Measurements from ENCODE around the gene TSPEAR. TPM values are rescaled to one million over a fixed set of nuclear protein-coding genes. Genes with fewer than 3 reads are reported as not detected.

The TSPEAR gene
- total RNA-seq, 1 donor from 2014 or later = not detected

- DNase-seq = no peak
Observed at GRCh38 chr21:44502171-44502958, 209.0 kb downstream of the TSPEAR start.

DNA sequence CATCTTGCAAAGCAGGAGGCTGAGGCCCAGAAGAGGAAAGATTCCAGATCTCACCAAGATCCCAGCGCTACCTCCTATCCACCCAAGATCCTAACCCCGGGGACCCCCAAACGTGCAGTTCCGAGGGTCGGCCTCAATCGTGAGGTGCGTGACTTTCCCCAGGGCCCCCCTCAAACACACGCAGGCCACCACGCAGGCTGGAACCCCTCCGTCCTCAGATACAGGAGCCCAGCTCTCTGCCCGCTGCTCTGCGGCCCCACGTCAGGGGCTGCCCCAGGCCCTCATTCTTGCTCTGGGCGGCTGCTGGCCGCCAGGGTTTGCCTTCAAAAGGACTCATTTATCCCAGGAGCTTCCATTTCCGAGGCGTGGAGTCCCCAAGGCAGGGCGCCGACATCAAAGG is 211.3 kb downstream of the TSPEAR start:
- no peak for DNase-seq

GRCh38 chr21:44499631-44500030 is 211.7 kb downstream of the TSPEAR start:
- no peak for DNase-seq

- DNase-seq = no peak
Observed at GRCh38 chr21:44499211-44499560, 212.2 kb downstream of the TSPEAR start.

DNA sequence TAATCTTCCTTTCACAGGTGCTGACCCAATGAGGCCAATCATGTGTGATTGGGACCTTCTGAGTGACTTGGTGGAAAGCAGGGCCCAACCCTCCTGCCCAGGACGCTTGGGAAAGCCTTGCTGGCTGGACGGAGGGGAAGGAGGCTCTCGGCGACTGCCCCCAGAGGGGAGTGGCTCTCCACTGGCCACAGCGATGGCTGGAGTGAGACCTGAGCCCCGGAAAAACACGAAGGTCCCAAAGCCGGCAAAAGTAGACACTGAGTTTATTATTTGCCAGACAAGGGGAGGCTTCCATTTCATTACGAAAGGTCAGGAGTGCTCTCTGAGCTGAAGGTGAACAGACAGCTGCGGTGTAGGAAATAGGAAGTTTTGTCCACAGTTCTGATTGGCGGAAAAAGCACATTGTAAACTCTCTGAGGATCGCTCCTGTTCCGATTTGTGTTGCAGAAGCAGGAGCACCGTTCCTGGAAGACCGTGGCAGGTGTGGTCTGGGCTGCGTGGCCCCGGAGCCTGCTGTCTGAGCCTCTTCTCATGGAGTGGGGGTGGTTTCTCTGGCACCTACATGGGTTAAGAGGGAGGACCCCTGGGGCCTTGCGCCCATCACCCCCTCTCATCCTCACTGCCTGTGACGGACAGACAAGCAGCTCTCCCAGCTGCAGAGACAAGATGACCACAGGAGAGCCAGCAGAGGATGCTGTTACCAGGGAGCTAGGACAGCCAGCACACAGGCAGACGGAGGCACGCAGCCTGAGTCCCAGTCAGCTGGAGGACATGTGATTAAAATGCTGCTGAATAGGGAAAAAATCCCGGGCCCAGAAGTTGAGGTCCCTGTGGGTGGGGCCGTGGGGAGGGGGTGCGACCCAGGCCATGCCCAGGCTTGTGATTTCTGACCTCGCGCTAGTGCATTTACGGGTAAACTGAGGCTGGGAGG is 212.8 kb downstream of the TSPEAR start:
- no peak for DNase-seq

GRCh38 chr21:44497703-44498126 is 213.7 kb downstream of the TSPEAR start:
- DNase-seq = no peak

GRCh38 chr21:44496564-44497550 is 214.5 kb downstream of the TSPEAR start:
- no peak for DNase-seq

DNA sequence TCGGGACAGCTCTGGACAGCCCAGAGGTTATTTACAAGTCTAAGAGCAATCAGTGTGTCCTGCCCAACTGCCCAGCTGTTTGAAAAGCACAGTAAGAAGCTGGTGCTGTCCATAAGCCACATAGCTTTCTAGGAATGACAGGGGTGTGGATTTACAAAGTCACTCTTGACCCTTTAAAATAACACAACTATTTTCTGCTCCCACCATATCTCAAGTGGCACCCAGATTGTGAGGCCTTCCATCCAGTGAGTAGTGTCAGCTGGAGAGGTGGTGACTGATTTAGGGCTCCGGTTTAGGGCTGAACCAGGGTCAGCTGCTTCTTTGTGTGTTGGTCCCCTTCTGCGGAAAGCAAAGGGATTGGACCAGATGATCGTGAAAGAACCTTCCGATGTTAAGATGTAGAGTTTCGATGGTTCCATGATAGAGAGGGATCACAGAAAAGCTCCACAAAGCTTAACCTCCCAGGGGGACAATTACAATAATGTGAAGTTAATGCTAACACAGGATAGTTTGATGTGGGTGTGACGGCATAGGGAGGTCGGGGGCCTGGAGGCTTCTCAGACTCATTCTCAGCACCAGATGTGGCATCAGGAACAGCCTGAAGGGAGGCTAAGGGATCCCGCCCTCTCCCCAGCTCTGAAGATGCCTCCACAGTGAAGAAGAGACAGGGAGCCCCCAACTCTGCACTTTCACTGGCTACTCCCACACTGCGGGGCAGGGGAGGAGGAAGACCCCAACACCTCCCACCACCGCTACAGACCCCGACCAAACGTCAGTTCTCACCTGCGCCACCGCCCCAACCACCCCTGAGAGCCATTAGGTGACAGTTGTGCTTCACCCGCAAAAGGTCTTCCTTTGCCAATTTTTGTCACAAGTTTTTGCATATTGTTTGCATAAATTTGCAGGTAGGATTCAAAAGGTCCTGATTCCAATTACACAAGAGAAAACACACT is 215.5 kb downstream of the TSPEAR start:
- DNase-seq = no peak

- no peak for DNase-seq
Observed at GRCh38 chr21:44494956-44495355, 216.4 kb downstream of the TSPEAR start.

- no peak for DNase-seq
Observed at GRCh38 chr21:44494418-44494817, 217.0 kb downstream of the TSPEAR start.

DNA sequence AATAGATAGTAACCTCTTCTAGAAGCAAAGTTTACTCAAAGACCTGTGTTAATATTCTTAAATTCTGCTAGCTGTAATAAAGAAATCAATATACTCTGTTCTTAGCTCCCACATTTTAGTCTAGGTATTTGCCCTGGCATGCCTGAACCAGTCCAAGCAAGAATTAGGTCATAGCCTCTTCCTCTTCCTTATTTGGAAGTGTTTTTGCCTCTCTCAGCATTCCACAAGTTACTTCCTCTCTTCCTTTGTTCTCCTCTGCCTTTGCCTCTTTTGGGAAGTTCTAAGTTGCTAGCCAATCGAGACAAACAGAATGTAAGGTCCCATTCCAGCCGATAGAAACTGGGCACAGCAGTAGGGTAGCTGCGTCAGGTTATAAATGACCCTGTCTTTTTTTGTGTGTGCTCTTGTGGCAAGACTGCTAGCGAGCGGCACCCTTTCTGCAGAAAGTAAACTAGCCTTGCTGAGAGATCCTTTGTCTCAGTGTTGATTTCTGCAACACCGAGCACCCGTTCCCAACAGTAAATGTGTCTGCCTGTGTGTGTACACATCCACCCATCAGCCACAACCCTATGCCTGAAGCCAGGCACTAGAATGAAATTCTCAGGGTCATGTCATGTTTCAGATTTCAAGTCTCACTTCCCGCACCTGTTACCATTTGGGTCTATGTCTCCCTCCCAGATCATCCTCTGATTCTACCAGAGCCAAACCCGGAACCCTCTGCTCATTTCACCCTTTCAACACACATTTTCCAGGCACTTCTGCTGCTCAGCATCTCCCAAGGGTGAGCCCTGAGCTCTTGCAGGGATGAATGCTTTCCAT is 218.6 kb downstream of the TSPEAR start:
- no peak for DNase-seq

DNA sequence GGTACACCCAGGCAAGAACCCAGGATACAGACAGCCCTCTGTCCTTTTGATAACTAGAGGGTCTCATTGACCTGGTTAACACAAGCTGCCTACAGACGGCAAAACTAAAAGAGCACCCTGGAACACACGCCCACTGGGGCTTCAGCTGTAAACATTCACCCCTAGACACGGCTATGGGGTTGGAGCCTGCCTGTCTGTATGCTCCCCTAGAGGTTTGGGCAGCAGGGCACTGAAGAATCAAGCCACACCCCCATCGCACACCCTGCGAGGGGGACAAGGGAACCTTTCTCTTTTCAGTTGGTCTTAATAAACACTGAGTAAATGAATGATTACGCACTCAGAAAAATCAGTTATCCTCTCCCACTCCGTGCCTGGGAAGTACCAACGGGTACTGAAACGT is 220.6 kb downstream of the TSPEAR start:
- DNase-seq = no peak

DNA sequence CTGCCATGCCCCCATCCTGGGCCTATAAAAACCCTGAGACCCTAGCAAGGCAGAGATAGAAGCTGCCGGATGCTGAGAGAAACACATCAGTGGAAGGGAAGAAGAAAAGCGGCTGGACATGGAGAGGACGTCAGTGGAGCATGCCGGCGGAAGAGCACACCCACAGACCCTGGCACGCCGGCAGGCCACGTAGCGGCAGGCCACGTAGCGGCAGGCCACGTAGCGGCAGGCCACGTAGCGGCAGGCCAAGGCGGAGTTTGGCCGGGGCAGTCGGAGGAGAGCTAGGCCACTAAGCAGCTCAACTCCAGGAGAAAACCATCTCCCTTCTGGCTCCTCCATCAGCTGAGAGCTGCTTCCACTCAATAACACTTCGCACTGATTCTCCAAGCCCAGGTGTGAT is 221.0 kb downstream of the TSPEAR start:
- DNase-seq = no peak

DNA sequence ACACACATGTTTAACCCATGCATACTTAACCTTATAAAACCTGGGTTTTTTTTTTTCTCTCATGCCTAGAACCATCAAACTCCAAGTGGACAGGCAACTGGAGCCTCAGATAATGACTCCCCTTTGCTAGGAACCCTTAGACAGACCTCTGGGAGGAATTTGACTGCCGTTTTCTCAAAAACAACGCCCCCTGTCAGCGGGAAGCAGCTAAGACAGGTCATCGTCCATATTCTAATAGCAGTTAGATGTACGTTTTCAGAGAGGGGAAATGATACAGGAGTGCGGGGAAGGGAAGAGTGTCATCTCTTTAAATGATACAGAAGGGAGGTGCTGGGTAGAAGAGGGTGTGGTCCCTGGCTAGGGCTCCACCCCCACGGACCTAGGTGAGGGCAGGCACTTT is 221.4 kb downstream of the TSPEAR start:
- no peak for DNase-seq

DNA sequence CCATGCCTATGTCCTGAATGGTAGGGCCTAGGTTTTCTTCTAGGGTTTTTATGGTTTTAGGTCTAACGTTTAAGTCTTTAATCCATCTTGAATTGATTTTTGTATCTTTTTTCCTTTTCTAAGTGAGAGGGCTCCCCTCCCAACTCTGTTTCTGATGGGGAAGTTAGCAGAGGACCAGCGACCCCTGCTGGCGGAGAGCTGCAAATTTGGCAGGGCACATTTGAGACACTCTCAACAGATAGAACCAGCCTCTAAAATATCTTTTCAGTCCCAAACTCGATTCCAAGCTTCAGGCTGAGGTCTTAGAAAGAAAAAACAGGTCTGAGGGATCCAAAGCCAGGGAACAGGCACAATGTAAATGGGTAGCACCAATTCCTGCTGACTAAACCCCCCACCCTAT is 223.5 kb downstream of the TSPEAR start:
- DNase-seq = no peak

GRCh38 chr21:44486302-44486701 is 225.1 kb downstream of the TSPEAR start:
- no peak for DNase-seq

DNA sequence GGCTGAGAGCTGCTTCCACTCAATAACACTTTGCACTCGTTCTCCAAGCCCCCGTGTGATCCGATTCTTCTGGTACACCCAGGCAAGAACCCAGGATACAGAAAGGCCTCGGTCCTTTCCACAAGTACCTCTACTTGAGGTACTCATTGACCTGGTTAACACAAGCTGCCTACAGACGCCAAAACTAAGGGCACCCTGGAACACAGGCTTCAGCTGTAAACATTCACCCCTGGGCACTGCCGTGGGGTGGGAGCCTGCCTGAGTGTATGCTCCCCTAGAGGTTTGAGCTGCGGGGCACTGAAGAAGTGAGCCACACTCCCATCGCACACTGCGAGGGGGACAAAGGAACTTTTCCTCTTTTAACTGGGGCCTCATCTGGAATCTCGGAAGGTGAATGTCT is 225.6 kb downstream of the TSPEAR start:
- DNase-seq = no peak

GRCh38 chr21:44485254-44485793 is 226.0 kb downstream of the TSPEAR start:
- no peak for DNase-seq

DNA sequence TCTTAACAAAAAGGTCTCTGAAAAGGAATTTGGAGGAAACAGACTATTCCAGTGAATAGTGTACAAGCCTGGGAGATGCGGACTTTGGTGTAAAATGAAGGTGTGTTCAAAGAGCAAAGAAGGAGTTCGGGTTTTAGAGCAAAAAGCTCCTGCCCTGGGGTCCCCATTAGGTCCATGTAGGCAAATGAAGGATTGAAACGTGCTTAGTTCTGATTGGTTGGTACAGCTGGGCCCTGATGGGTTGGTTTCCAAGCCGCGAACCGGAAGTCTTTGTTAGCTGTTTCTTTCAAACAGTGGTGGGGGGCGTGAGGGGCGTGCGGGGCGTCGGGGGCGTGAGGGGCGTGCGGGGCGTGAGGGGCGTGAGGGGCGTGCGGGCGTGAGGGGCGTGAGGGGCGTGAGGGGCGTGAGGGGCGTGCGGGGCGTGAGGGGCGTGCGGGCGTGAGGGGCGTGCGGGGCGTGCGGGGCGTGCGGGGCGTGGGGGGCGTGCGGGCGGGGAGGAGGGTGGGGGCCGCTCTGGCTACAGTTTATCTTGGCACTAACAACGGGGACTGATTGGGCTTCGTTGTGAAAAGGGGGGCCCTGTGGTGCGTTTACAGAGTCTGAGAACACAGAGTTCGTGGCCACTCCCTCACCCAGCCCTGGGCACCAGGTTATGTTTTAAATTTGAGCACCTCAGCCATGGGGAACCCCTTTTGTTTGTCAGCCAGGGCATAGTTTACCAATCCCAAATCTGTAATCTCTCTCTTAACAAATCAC is 226.7 kb downstream of the TSPEAR start:
- DNase-seq = no peak

All from occipital lobe (tissue), 2 donors.